Keratinocyte (primary cell): Measurements from ENCODE around the gene CAPRIN2. TPM values are rescaled to one million over a fixed set of nuclear protein-coding genes. Genes with fewer than 3 reads are reported as not detected.

Source experiments
- DNase-seq: peaks from one replicate; pipeline ENCODE4 v3.0.0-alpha.2; 2011; ENCODE audit warnings: low read depth, missing footprints, low spot score
- FAIRE-seq: peaks from 2 replicates; lab custom pipeline; 2011; peaks lifted over from hg19 to GRCh38; lab: Jason Lieb, UNC
- H2AFZ ChIP-seq: 2 replicates; pipeline ENCODE4 v1.6.0; 2012; ENCODE audit warnings: low read length, control low read depth, inconsistent platforms; ENCODE audit not compliant: control insufficient read depth
- H3K27ac ChIP-seq: 2 replicates; pipeline ENCODE4 v1.5.1; 2011; ENCODE audit warnings: low read length; ENCODE audit not compliant: control insufficient read depth, insufficient read depth
- H3K27me3 ChIP-seq: 3 replicates; pipeline ENCODE4 v1.6.0; 2011; ENCODE audit warnings: low read length; ENCODE audit not compliant: control insufficient read depth, insufficient read depth; ENCODE audit errors: extremely low read depth
- H3K36me3 ChIP-seq, 2 experiments: 2 replicates in 1 of 2; 3 replicates in 1 of 2; pipeline ENCODE4 v1.5.1; 2011; ENCODE audit warnings: low read length in 2 of 2, mild to moderate bottlenecking in 1 of 2; ENCODE audit not compliant: control insufficient read depth in 2 of 2, insufficient read depth in 2 of 2; ENCODE audit errors: extremely low read depth in 1 of 2
- H3K4me1 ChIP-seq: 3 replicates; pipeline ENCODE4 v1.5.1; 2011; ENCODE audit warnings: low read length; ENCODE audit not compliant: control insufficient read depth, insufficient read depth; ENCODE audit errors: extremely low read depth
- H3K4me2 ChIP-seq: 3 replicates; pipeline ENCODE4 v1.6.0; 2011; ENCODE audit warnings: low read depth, low read length; ENCODE audit not compliant: control insufficient read depth, insufficient read depth; ENCODE audit errors: extremely low read depth
- H3K4me3 ChIP-seq, 3 experiments: fragments of 200-600 bp in 1 of 3; sonication (generic) in 1 of 3; 2 replicates in 2 of 3; 3 replicates in 1 of 3; pipeline ENCODE4 v1.5.1; 2011 to 2016; ENCODE audit warnings: low read length in 3 of 3, mild to moderate bottlenecking in 3 of 3, control low read depth in 2 of 3, inconsistent platforms in 1 of 3, low read depth in 1 of 3, mixed read lengths in 1 of 3, mixed run types in 1 of 3, moderate library complexity in 1 of 3; ENCODE audit not compliant: control insufficient read depth in 2 of 3, insufficient read depth in 2 of 3; ENCODE audit errors: extremely low read depth in 1 of 3
- H3K79me2 ChIP-seq: 2 replicates; pipeline ENCODE4 v1.6.0; 2012; ENCODE audit warnings: low read length; ENCODE audit not compliant: control insufficient read depth, insufficient read depth
- H3K9ac ChIP-seq: 3 replicates; pipeline ENCODE4 v1.6.0; 2011; ENCODE audit warnings: low read length; ENCODE audit not compliant: control insufficient read depth, insufficient read depth; ENCODE audit errors: extremely low read depth
- H3K9me1 ChIP-seq: 3 replicates; pipeline ENCODE4 v1.6.0; 2011; ENCODE audit warnings: low read length; ENCODE audit not compliant: control insufficient read depth, insufficient read depth; ENCODE audit errors: extremely low read depth
- H3K9me3 ChIP-seq: 2 replicates; pipeline ENCODE4 v1.5.1; 2012; ENCODE audit warnings: low read depth, low read length; ENCODE audit not compliant: control insufficient read depth
- H4K20me1 ChIP-seq: 3 replicates; pipeline ENCODE4 v1.6.0; 2011; ENCODE audit warnings: low read length; ENCODE audit not compliant: control insufficient read depth, insufficient read depth; ENCODE audit errors: extremely low read depth
- EZH2 ChIP-seq: IDR thresholded peaks from one replicate; pipeline ENCODE4 v1.6.1; 2012; ENCODE audit warnings: inconsistent platforms, mild to moderate bottlenecking, low read length, moderate library complexity
- dilution Hi-C: fragments of 300-500 bp; cut with MboI; formaldehyde crosslinking; loops from one replicate; pipeline ENCODE4 v1.7.0; 2020; ENCODE audit warnings: low sequenced_read_pairs; ENCODE audit not compliant: extremely low pct_ligation_motif_present
- polyA plus RNA-seq, 5 experiments: library from polyadenylated mRNA; depleted of rRNA in 3 of 5; stranded (reverse) in 3 of 5; stranded (forward) in 1 of 5; unstranded in 1 of 5; fragments of >200 nt; gene quantifications; 1 replicate in 1 of 5; 2 replicates in 3 of 5; 3 replicates in 1 of 5; pipeline versions ENCODE4 v1.2.1 to v1.2.3, GENCODE V29; 2011 to 2012; ENCODE audit warnings: missing spikeins in 2 of 5, low read depth in 1 of 5, low replicate concordance in 1 of 5
- TF ChIP-seq, protein P1 (sequence below), 3 experiments: IDR thresholded peaks in 1 of 3; conservative IDR thresholded peaks in 1 of 3; optimal IDR thresholded peaks in 1 of 3; 2 replicates in 2 of 3; 3 replicates in 1 of 3; pipeline versions ENCODE3 to v1.5.1; 2011; ENCODE audit warnings: low read length in 3 of 3, mild to moderate bottlenecking in 3 of 3, moderate library complexity in 2 of 3, control low read depth in 1 of 3, inconsistent platforms in 1 of 3; ENCODE audit not compliant: insufficient read depth in 2 of 3; ENCODE audit errors: extremely low read depth in 1 of 3

Gene CAPRIN2
- polyA plus RNA-seq, 1 donor (not counting 4 experiments of a cell fraction or from before 2014, with no cell fraction given) = 32.4 TPM

DNA sequence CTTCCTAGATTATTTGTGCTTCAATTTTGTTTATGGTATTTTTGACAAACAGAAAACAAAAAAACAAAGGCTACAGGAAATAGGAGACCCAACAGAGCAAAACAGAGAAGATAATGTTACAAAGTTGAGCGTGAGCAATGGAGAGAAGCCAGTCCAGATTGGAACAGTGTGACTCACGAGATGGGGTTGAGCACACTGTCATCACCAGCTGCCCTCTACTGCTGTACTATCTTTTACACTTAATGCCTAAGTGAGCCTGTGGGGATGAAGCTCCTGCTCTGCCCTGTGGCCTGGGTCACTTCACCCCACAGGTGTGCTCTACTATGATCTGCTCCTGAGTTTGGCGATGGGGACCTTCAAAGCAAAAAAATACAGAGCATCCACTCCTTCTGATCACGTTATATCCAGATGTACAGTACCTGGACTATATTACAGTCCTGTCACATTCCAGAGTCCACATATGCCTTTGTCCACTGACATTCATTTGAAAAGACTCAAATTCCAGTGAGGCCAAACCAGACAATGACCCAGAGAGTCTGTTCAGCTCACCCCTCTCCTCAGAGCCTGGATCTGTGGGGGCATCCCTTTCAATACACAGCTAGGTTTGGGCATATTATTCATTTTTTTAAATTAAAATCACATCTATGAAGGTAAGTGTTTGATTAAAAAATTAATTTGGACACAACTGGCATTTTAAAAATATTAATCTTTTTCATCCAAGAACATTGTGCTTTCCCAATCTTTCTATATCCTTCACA is 63.5 kb downstream of the CAPRIN2 start:
- H3K27ac ChIP-seq = no peak overlapping the region
- dilution Hi-C loops = no loop called here
- H3K9me3 ChIP-seq = no peaks in the 10 kb centered on the region
- no peaks in the 10 kb centered on the region for H3K9me1 ChIP-seq
- no peaks in the 10 kb centered on the region for H4K20me1 ChIP-seq
- peak; percentile 69 for FAIRE-seq
- no peaks in the 10 kb centered on the region for H3K36me3 ChIP-seq
- peaks cover 30% of the 10 kb centered on the region for H3K4me1 ChIP-seq
- H3K9ac ChIP-seq = no peak overlapping the region
- no peak overlapping the region for H2AFZ ChIP-seq
- no peak for DNase-seq
- H3K79me2 ChIP-seq = peaks cover 41% of the 10 kb centered on the region
- H3K4me2 ChIP-seq = peak overlapping the region; percentile 23
- H3K4me3 ChIP-seq = no peak overlapping the region
- no peak for TF ChIP-seq EZH2
- TF ChIP-seq, protein P1, sequence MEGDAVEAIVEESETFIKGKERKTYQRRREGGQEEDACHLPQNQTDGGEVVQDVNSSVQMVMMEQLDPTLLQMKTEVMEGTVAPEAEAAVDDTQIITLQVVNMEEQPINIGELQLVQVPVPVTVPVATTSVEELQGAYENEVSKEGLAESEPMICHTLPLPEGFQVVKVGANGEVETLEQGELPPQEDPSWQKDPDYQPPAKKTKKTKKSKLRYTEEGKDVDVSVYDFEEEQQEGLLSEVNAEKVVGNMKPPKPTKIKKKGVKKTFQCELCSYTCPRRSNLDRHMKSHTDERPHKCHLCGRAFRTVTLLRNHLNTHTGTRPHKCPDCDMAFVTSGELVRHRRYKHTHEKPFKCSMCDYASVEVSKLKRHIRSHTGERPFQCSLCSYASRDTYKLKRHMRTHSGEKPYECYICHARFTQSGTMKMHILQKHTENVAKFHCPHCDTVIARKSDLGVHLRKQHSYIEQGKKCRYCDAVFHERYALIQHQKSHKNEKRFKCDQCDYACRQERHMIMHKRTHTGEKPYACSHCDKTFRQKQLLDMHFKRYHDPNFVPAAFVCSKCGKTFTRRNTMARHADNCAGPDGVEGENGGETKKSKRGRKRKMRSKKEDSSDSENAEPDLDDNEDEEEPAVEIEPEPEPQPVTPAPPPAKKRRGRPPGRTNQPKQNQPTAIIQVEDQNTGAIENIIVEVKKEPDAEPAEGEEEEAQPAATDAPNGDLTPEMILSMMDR (optimal IDR thresholded peaks at IDR 0.05 in 1 of 3, IDR thresholded peaks at IDR 0.05 in 1 of 3, conservative IDR thresholded peaks at IDR 0.05 in 1 of 3; ENCODE audit: extremely low read depth in 1 of 3, insufficient read depth in 2 of 3, low read length in 3 of 3) = peak in 1 of 3 experiments; percentile 40
- no peaks in the 10 kb centered on the region for H3K27me3 ChIP-seq

DNA sequence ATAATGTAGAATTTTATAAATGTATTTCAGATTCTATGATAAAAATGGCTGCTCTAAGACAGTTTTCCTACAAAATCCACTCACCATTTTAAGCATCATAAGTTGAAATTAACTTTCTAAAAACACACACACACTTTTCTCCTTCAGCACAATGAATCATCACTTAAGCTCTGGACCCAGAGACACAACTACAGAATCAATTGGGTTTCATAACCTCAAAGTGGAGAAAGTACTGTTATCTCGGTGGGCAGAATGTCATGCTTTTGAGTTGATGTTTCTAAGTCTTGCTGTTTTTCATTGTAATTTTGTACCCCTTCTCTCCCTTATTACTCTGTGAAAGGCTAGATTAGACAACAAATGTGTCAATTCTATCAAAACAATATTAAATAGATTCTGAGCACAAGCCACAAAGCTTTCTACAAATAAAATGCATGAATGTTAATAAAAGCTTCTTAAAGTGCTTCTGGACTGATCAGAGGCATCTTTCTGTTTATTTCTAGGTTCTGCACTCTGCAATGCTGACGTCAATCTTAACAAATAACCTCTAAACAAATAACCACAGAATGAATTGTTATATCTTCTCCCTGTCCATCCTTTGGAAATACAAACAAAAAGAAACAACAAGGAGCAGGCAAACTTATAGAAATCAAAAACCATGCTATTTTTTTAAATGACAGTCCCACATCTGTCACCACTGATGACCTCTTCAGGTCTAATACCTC is 67.3 kb downstream of the CAPRIN2 start:
- Histone ChIP-seq H3K4me3 (no peak overlapping the region), H3K9me3 (no peaks in the 10 kb centered on the region), H3K4me2 (no peak overlapping the region), H3K36me3 (peaks cover 0 to 4% of the 10 kb centered on the region in 2 experiments), H3K79me2 (peaks cover 10% of the 10 kb centered on the region), H3K27me3 (no peaks in the 10 kb centered on the region), H3K4me1 (peaks cover 10% of the 10 kb centered on the region), H3K9ac (no peak overlapping the region), H3K9me1 (peaks cover 2% of the 10 kb centered on the region), H4K20me1 (no peaks in the 10 kb centered on the region), H2AFZ (no peak overlapping the region), H3K27ac (no peak overlapping the region)
- TF ChIP-seq, protein P1 (optimal IDR thresholded peaks at IDR 0.05 in 1 of 3, IDR thresholded peaks at IDR 0.05 in 1 of 3, conservative IDR thresholded peaks at IDR 0.05 in 1 of 3; ENCODE audit: extremely low read depth in 1 of 3, insufficient read depth in 2 of 3, low read length in 3 of 3) = no peak
- no peak for TF ChIP-seq EZH2
- DNase-seq (no peak), FAIRE-seq (no peak)
- dilution Hi-C loops = no loop called here
